ENCODE data around the gene SPATA6.
"Not testable (repeated sequence)": the region's sequence is repeated elsewhere in the genome, so short reads cannot be mapped to it uniquely, and the experiment has no call there.

Gene SPATA6

DNA sequence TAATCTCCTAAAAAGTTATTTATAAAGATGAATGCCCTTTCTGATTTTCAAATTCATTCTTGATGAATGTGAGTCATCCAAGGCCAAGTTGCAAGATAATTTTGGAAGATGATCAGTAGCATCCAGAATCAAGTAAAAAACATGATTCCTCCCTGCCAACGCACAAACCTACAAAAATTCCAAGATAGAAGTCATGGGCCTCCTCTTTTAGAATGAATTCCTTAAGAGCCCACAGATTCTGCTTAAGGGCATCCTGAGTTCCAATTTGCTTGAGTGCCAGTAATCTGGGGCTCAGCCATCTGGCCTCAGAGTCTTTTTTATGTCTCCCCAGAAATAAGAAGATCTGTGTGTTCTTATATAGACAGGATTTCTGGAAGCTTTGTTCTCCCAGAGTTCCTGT, 23.2 kb upstream of the SPATA6 start:
- no peak for DNase-seq (ENCODE audit: extremely low read depth, low read depth)
- no peak for TF ChIP-seq CTCF (IDR thresholded peaks at IDR 0.05; ENCODE audit: low read depth, low read length)

DNA sequence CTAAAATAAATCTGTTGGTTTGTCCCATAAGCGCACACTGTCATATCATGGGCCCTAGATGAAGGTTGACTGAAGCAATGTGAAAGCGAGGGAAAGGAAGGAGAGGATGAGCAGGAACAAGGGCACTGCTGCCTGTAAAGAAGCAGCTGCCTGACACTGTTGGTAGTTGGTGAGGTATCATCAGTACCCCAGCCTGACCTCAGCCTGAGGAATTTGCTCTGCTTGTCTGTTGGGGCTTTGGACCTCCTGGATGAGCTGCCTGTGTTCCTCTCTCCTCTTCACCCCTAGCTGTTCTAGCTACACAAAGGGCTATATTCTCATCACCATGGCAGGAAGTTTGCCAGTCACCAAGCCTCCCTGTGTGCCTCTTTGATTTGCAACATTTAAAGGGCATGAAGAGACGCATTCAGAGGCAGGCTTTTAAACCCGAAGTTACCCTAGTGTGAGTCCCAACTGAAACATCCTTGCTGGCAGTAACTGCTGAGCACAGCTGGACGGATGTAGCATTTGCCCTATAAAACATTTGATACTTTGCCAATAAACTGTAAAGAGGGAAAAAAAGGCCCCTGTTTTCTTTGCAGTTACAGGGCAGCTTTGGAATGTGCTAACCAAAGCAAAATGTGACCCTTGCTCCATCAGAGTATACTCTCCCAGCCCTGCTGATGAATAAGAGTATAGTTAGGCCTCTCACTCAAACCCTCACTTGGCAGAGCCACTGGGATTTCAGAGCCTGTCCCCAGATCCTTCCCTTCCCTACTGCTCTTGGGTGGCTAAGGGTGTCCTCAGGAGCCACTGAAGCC, 22.2 kb upstream of the SPATA6 start:
- TF ChIP-seq CTCF (IDR thresholded peaks at IDR 0.05; ENCODE audit: low read depth, low read length): no peak
- peak; percentile 34 for DNase-seq (ENCODE audit: extremely low read depth, low read depth)

DNA sequence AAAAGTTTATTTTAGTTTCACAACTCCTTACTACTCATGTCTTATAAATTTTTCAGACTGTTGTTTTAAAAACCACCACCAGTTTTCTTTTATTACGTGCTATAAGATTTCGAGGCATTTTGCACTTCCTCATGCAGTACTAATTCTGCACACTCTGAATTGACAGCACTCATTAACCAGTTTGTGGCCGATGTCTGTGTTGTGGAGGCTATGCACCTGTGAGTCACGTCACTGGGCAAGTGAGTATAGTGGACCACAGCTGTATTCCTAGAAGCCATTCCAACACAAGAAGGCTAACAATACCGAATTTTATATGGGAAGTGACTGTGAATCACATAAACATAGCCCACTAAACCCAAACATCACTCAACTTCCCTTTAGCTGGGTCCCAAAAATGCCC, 21.0 kb upstream of the SPATA6 start:
- no peak for DNase-seq (ENCODE audit: extremely low read depth, low read depth)
- TF ChIP-seq CTCF (IDR thresholded peaks at IDR 0.05; ENCODE audit: low read depth, low read length): no peak

GRCh38 chr1:48492392-48492791, 20.4 kb upstream of the SPATA6 start:
- no peak for DNase-seq (ENCODE audit: extremely low read depth, low read depth)
- no peak for TF ChIP-seq CTCF (IDR thresholded peaks at IDR 0.05; ENCODE audit: low read depth, low read length)

- no peak for DNase-seq (ENCODE audit: extremely low read depth, low read depth)
- no peak for TF ChIP-seq CTCF (IDR thresholded peaks at IDR 0.05; ENCODE audit: low read depth, low read length)
Measured at GRCh38 chr1:48488721-48489120, 16.7 kb upstream of the SPATA6 start.

- DNase-seq (ENCODE audit: extremely low read depth, low read depth): no peak
- TF ChIP-seq CTCF (IDR thresholded peaks at IDR 0.05; ENCODE audit: low read depth, low read length): no peak
Measured at GRCh38 chr1:48480504-48480903, 8.5 kb upstream of the SPATA6 start.

GRCh38 chr1:48480023-48480422, 8.0 kb upstream of the SPATA6 start:
- DNase-seq (ENCODE audit: extremely low read depth, low read depth): not testable (repeated sequence)

DNA sequence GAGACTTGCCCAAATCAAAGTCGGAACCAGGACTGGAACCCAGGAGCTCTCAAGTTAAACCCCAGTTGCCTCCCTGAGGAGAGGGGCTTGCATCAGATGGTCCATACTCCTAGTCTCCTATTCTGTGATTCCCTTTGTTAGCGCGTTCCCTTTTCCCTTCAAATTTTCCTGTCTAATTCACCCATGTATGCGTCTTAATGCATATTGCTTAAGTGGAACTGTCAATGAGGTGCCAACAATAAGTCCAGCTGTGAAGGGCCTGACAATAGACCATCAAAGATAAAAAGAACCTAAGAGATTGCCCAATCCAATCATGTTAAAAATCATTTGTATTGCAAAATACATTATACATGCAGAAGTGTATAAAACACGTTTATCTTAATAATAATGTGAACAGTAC, 634 bp upstream of the SPATA6 start:
- no peak for TF ChIP-seq CTCF (IDR thresholded peaks at IDR 0.05; ENCODE audit: low read depth, low read length)
- no peak for DNase-seq (ENCODE audit: extremely low read depth, low read depth)

All from AG09319 (cell line).